ENCODE measurements around the gene RCSD1.

RCSD1 gene

GRCh38 chr1:167683226-167683625 lies 53.2 kb downstream of the RCSD1 start:
- in situ Hi-C loops (cut with HindIII; ENCODE audit: low sequenced_read_pairs): no loop called here

- in situ Hi-C loops (cut with HindIII; ENCODE audit: low sequenced_read_pairs): no loop called here
Observed at GRCh38 chr1:167683641-167684502, 53.8 kb downstream of the RCSD1 start.

GRCh38 chr1:167685844-167686243 lies 55.8 kb downstream of the RCSD1 start:
- in situ Hi-C loops (cut with HindIII; ENCODE audit: low sequenced_read_pairs): no loop called here

- in situ Hi-C loops (cut with HindIII; ENCODE audit: low sequenced_read_pairs): no loop called here
Observed at GRCh38 chr1:167687919-167688519, 58.0 kb downstream of the RCSD1 start.

GRCh38 chr1:167689567-167689920 lies 59.5 kb downstream of the RCSD1 start:
- in situ Hi-C loops (cut with HindIII; ENCODE audit: low sequenced_read_pairs): no loop called here

- in situ Hi-C loops (cut with HindIII; ENCODE audit: low sequenced_read_pairs): loop anchor here (10.0 kb wide), 1 partner anchor 85 kb away; no protein-coding TSS in a partner anchor
Observed at GRCh38 chr1:167690053-167690452, 60.0 kb downstream of the RCSD1 start.

GRCh38 chr1:167693425-167694045 lies 63.5 kb downstream of the RCSD1 start:
- in situ Hi-C loops (cut with HindIII; ENCODE audit: low sequenced_read_pairs): loop anchor here (10.0 kb wide), 1 partner anchor 89 kb away; no protein-coding TSS in a partner anchor

GRCh38 chr1:167694691-167695090 lies 64.7 kb downstream of the RCSD1 start:
- in situ Hi-C loops (cut with HindIII; ENCODE audit: low sequenced_read_pairs): loop anchor here (10.0 kb wide), 1 partner anchor 90 kb away; no protein-coding TSS in a partner anchor

- in situ Hi-C loops (cut with HindIII; ENCODE audit: low sequenced_read_pairs): loop anchor here (10.0 kb wide), 1 partner anchor 90 kb away; no protein-coding TSS in a partner anchor
Observed at GRCh38 chr1:167695147-167695546, 65.1 kb downstream of the RCSD1 start.

- in situ Hi-C loops (cut with HindIII; ENCODE audit: low sequenced_read_pairs): loop anchor here (10.0 kb wide), 1 partner anchor 91 kb away; no protein-coding TSS in a partner anchor
Observed at GRCh38 chr1:167695756-167696561, 65.9 kb downstream of the RCSD1 start.

- in situ Hi-C loops (cut with HindIII; ENCODE audit: low sequenced_read_pairs): loop anchor here (10.0 kb wide), 1 partner anchor 93 kb away; no protein-coding TSS in a partner anchor
Observed at GRCh38 chr1:167697667-167698141, 67.7 kb downstream of the RCSD1 start.

- in situ Hi-C loops (cut with HindIII; ENCODE audit: low sequenced_read_pairs): loop anchor here (10.0 kb wide), 1 partner anchor 94 kb away; no protein-coding TSS in a partner anchor
Observed at GRCh38 chr1:167698313-167698712, 68.3 kb downstream of the RCSD1 start.

GRCh38 chr1:167701510-167701909 lies 71.5 kb downstream of the RCSD1 start:
- in situ Hi-C loops (cut with HindIII; ENCODE audit: low sequenced_read_pairs): loop anchor here (25.0 kb wide), 1 partner anchor 236 kb away; the partner anchor contains the start of genes DCAF6 and MPC2

GRCh38 chr1:167703557-167703956 lies 73.5 kb downstream of the RCSD1 start:
- in situ Hi-C loops (cut with HindIII; ENCODE audit: low sequenced_read_pairs): loop anchor here (25.0 kb wide), 1 partner anchor 234 kb away; the partner anchor contains the start of genes DCAF6 and MPC2

GRCh38 chr1:167704715-167705114 lies 74.7 kb downstream of the RCSD1 start:
- in situ Hi-C loops (cut with HindIII; ENCODE audit: low sequenced_read_pairs): loop anchor here (25.0 kb wide), 1 partner anchor 233 kb away; the partner anchor contains the start of genes DCAF6 and MPC2

GRCh38 chr1:167705250-167705649 lies 75.2 kb downstream of the RCSD1 start:
- in situ Hi-C loops (cut with HindIII; ENCODE audit: low sequenced_read_pairs): loop anchor here (25.0 kb wide), 1 partner anchor 232 kb away; the partner anchor contains the start of genes DCAF6 and MPC2

- in situ Hi-C loops (cut with HindIII; ENCODE audit: low sequenced_read_pairs): loop anchor here (25.0 kb wide), 1 partner anchor 231 kb away; the partner anchor contains the start of genes DCAF6 and MPC2
Observed at GRCh38 chr1:167706363-167706762, 76.3 kb downstream of the RCSD1 start.

GRCh38 chr1:167706931-167707877 lies 77.2 kb downstream of the RCSD1 start:
- in situ Hi-C loops (cut with HindIII; ENCODE audit: low sequenced_read_pairs): loop anchor here (25.0 kb wide), 1 partner anchor 230 kb away; the partner anchor contains the start of genes DCAF6 and MPC2

GRCh38 chr1:167707942-167708341 lies 77.9 kb downstream of the RCSD1 start:
- in situ Hi-C loops (cut with HindIII; ENCODE audit: low sequenced_read_pairs): loop anchor here (25.0 kb wide), 1 partner anchor 229 kb away; the partner anchor contains the start of genes DCAF6 and MPC2

Data from endothelial cell of hepatic sinusoid (primary cell).